PC-9 (cell line): ENCODE results near the gene DVL1. TPM values are rescaled to one million over a fixed set of nuclear protein-coding genes. Genes with fewer than 3 reads are reported as not detected.

Experiments used
- BruUV-seq: library from RNA; stranded (reverse); fragments of 400-500 nt; replicated peaks from 2 replicates; lab custom pipeline; 2021; lab: Mats Ljungman, UMichigan
- CTCF ChIA-PET: fragments of 300-600 bp; sonication (Branson Sonifier 250); formaldehyde crosslinking; loops from one replicate; lab custom pipeline; 2022; ENCODE audit warnings: antibody characterized with exemption; lab: Charles Lee
- POLR2A ChIA-PET: fragments of 300-600 bp; sonication (Branson Sonifier 250); formaldehyde crosslinking; loops from one replicate; lab custom pipeline; 2022; ENCODE audit warnings: antibody characterized with exemption; ENCODE audit not compliant: unreplicated experiment; lab: Charles Lee
- DNase-seq, 2 experiments: peaks; one replicate each; pipeline versions ENCODE4 v3.0.0 to v3.0.0-alpha.2; 2015 to 2022; ENCODE audit warnings: mixed read lengths in 1 of 2
- H2AFZ ChIP-seq: fragments of 200-600 bp; sonication (generic); 2 replicates; pipeline ENCODE4 v1.8.1; 2017; ENCODE audit warnings: antibody characterized with exemption
- H3F3A ChIP-seq: fragments of 200-600 bp; sonication (generic); 2 replicates; pipeline ENCODE4 v1.8.1; 2017; ENCODE audit warnings: antibody characterized with exemption, mild to moderate bottlenecking, low read depth; ENCODE audit not compliant: insufficient read depth
- H3K27ac ChIP-seq: fragments of 200-600 bp; sonication (generic); 2 replicates; pipeline ENCODE4 v1.6.1; 2016; ENCODE audit warnings: mixed run types
- H3K27me3 ChIP-seq: fragments of 200-600 bp; sonication (generic); 2 replicates; pipeline ENCODE4 v1.6.1; 2016; ENCODE audit warnings: low read depth, mixed run types; ENCODE audit not compliant: insufficient read depth
- H3K36me3 ChIP-seq: fragments of 200-600 bp; sonication (generic); 2 replicates; pipeline ENCODE4 v1.6.1; 2016; ENCODE audit warnings: low read depth, mixed run types
- H3K4me1 ChIP-seq: fragments of 200-600 bp; sonication (generic); replicated peaks from 2 replicates; pipeline ENCODE4 v1.6.1; 2016; ENCODE audit warnings: mixed run types; ENCODE audit not compliant: insufficient read depth
- H3K4me2 ChIP-seq: fragments of 200-600 bp; sonication (generic); 2 replicates; pipeline ENCODE4 v1.6.1; 2017; ENCODE audit warnings: mixed run types
- H3K4me3 ChIP-seq: fragments of 200-600 bp; sonication (generic); 2 replicates; pipeline ENCODE4 v1.6.1; 2016; ENCODE audit warnings: mixed run types
- H3K79me2 ChIP-seq: fragments of 200-600 bp; sonication (generic); 2 replicates; pipeline ENCODE4 v1.6.1; 2017; ENCODE audit warnings: low read depth, mixed run types
- H3K9me2 ChIP-seq: fragments of 200-600 bp; sonication (generic); 2 replicates; pipeline ENCODE4 v1.8.1; 2017; ENCODE audit warnings: mild to moderate bottlenecking; ENCODE audit not compliant: insufficient read depth
- H3K9me3 ChIP-seq: fragments of 200-600 bp; sonication (generic); 2 replicates; pipeline ENCODE4 v1.8.1; 2016; ENCODE audit warnings: low read depth; ENCODE audit not compliant: insufficient read depth
- H4K20me1 ChIP-seq: fragments of 200-600 bp; sonication (generic); 2 replicates; pipeline ENCODE4 v1.8.1; 2017; ENCODE audit not compliant: insufficient read depth
- CTCF ChIP-seq: fragments of 200-600 bp; sonication (generic); conservative IDR thresholded peaks from 2 replicates; pipeline ENCODE4 v1.6.1; 2017; ENCODE audit warnings: mixed run types, antibody characterized with exemption, mild to moderate bottlenecking, moderate library complexity
- EZH2 ChIP-seq: fragments of 200-600 bp; sonication (generic); IDR thresholded peaks from 2 replicates; pipeline ENCODE4 v1.8.0; 2017; ENCODE audit warnings: antibody characterized with exemption, low read depth
- intact Hi-C: fragments of 100-400 bp; cut with micrococcal nuclease; formaldehyde crosslinking; loops from one replicate; pipeline ENCODE4 v1.10.0; 2022; ENCODE audit not compliant: unreplicated experiment
- total RNA-seq: library from RNA; stranded (reverse); gene quantifications from 2 replicates; pipeline ENCODE4 v1.2.3, GENCODE V29; 2021

The DVL1 gene
- total RNA-seq, 1 experiment from 2014 or later: 95.8 TPM

DNA sequence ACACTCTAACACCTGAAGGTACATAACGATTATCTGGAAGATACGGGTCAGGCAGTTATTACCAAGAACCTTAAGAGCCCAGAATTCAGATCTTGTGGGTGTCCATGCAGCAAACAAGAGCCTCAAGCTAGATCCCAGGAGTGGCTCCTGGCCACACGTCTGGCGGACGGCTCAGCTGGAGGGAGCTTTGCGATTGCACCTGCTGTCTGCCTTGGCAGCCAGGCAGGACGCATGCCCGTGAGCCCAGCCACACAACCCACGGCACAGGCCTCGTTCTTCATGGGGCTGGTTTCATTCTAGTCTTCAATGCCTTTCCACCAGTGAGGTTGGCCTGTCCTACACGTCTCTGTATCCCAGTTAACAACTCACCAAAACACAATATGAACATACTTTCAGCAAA is 44.2 kb upstream of the DVL1 start:
- H3K27ac ChIP-seq: no peak overlapping the region
- H3K4me1 ChIP-seq: peaks cover 13% of the 10 kb centered on the region
- peaks cover 24% of the 10 kb centered on the region for H4K20me1 ChIP-seq
- no peak for DNase-seq
- H3K9me2 ChIP-seq: no peaks in the 10 kb centered on the region
- H3K79me2 ChIP-seq: peaks cover 39% of the 10 kb centered on the region
- TF ChIP-seq CTCF (no peak), EZH2 (no peak)
- H3K36me3 ChIP-seq: peaks cover 58% of the 10 kb centered on the region
- peaks cover 46% of the 10 kb centered on the region; the same call in 1 of the 2 replicates for H3F3A ChIP-seq
- H3K27me3 ChIP-seq: no peaks in the 10 kb centered on the region
- BruUV-seq: no TSS peak
- intact Hi-C loops: no loop called here
- no peak overlapping the region for H3K4me2 ChIP-seq
- CTCF ChIA-PET: no interaction called here
- H3K4me3 ChIP-seq: no peak overlapping the region
- H3K9me3 ChIP-seq: no peaks in the 10 kb centered on the region
- no peak overlapping the region for H2AFZ ChIP-seq
- POLR2A ChIA-PET: no interaction called here

DNA sequence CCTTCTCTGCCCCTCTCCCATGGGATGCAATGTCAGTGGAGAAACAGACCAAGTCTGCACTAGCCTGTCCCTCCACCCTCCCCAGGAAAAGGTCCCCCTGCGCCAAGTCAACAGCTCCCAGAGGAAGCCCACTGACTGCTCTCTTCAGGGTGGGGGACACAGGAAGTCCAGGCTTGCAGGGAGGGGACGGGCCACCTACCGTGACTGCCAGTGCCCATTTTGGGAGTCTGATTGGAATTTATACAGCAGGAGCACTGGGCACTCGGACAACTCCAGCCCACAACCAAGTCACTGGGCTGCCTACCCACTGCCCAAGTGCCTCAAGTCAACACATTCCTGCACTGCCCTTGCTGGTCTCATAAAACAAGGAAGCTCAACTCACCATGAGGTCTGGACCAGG is 43.8 kb upstream of the DVL1 start:
- intact Hi-C loops: no loop called here
- BruUV-seq: no TSS peak
- no peak for DNase-seq
- POLR2A ChIA-PET: no interaction called here
- Histone ChIP-seq H3K36me3 (peaks cover 60% of the 10 kb centered on the region), H3K4me1 (peaks cover 10% of the 10 kb centered on the region), H3K27ac (no peak overlapping the region), H3K9me2 (no peaks in the 10 kb centered on the region), H3F3A (peaks cover 46% of the 10 kb centered on the region; the same call in 1 of the 2 replicates), H3K27me3 (no peaks in the 10 kb centered on the region), H2AFZ (no peak overlapping the region), H3K9me3 (no peaks in the 10 kb centered on the region), H3K4me3 (no peak overlapping the region), H3K4me2 (no peak overlapping the region), H3K79me2 (peaks cover 35% of the 10 kb centered on the region), H4K20me1 (peaks cover 21% of the 10 kb centered on the region)
- CTCF ChIA-PET: no interaction called here
- no peak for TF ChIP-seq CTCF
- no peak for TF ChIP-seq EZH2

DNA sequence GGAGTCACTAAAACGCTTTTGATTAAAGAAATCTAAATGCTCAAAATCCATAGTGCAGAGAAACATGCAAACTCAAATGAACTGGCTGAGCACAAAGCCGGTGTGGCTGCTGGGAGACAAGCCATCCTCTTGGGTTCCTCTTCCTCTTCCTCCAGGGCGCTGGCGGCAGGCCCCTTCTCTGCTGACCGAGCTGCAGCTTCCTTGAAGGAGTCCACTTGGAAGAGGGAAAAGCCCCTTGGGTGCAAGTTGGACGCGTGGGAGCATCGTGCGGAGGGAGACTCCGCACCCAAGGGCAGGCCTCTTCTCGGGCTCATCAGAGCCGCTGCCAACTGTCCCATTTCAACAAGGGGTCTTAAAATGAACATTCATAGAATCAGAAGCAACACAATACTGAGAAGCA is 42.0 kb upstream of the DVL1 start:
- intact Hi-C loops: no loop called here
- Histone ChIP-seq H3K79me2 (peaks cover 18% of the 10 kb centered on the region; the same call in 1 of the 2 replicates), H3K27me3 (no peaks in the 10 kb centered on the region), H3K9me3 (no peaks in the 10 kb centered on the region), H4K20me1 (peaks cover 20% of the 10 kb centered on the region), H3K9me2 (no peaks in the 10 kb centered on the region), H3K4me1 (no peaks in the 10 kb centered on the region), H3K4me3 (no peak overlapping the region), H3K36me3 (peaks cover 54% of the 10 kb centered on the region), H2AFZ (no peak overlapping the region), H3K27ac (no peak overlapping the region), H3K4me2 (no peak overlapping the region), H3F3A (peaks cover 34% of the 10 kb centered on the region; the same call in 1 of the 2 replicates)
- TF ChIP-seq CTCF (no peak), EZH2 (no peak)
- ChIA-PET CTCF (no interaction called here), POLR2A (no interaction called here)
- no TSS peak for BruUV-seq
- DNase-seq: no peak
